Cardiac muscle cell (in vitro differentiated cells and primary cell): Measurements from ENCODE around the gene SCAND1. TPM values are rescaled to one million over a fixed set of nuclear protein-coding genes. Genes with fewer than 3 reads are reported as not detected.
"Not testable (repeated sequence)": the region's sequence is repeated elsewhere in the genome, so short reads cannot be mapped to it uniquely, and the experiment has no call there.

Source experiments
- DNase-seq, 2 donors: peaks; one replicate each; pipeline versions ENCODE4 v3.0.0 to v3.0.0-alpha.2; 2010 to 2017; ENCODE audit warnings: low read depth in 1 of 2, low spot score in 1 of 2
- H3K27ac ChIP-seq: fragments of 200-600 bp; sonication (generic); 2 replicates; pipeline ENCODE4 v1.5.1; 2016
- H3K27me3 ChIP-seq: fragments of 200-600 bp; sonication (generic); 2 replicates; pipeline ENCODE4 v1.6.0; 2016; ENCODE audit warnings: control low read depth
- H3K36me3 ChIP-seq: fragments of 200-600 bp; sonication (generic); 2 replicates; pipeline ENCODE4 v1.5.1; 2016; ENCODE audit warnings: control low read depth
- H3K4me1 ChIP-seq: fragments of 200-600 bp; sonication (generic); 2 replicates; pipeline ENCODE4 v1.8.1; 2017; ENCODE audit warnings: low read depth, mild to moderate bottlenecking, mixed run types
- H3K4me3 ChIP-seq: fragments of 200-600 bp; sonication (generic); 2 replicates; pipeline ENCODE4 v1.5.1; 2016; ENCODE audit warnings: mild to moderate bottlenecking
- H3K9me3 ChIP-seq: fragments of 200-600 bp; sonication (generic); 2 replicates; pipeline ENCODE4 v1.5.1; 2017; ENCODE audit warnings: low read depth, mild to moderate bottlenecking, control low read depth
- polyA plus RNA-seq: library from polyadenylated mRNA; unstranded; fragments of >200 nt; fragmentation: Nextera tagmentation; extraction: Ambion mirVana; gene quantifications from 2 replicates; pipeline ENCODE4 v1.2.1, GENCODE V29; 2016
- total RNA-seq: library from RNA; depleted of rRNA; stranded (reverse); fragments of >200 nt; gene quantifications from 2 replicates; pipeline ENCODE4 v1.2.3, GENCODE V29; 2016
- TF ChIP-seq, protein P1 (sequence below): IDR thresholded peaks from 2 replicates; pipeline ENCODE4 v1.5.1; 2012; ENCODE audit warnings: low read depth, mild to moderate bottlenecking, low read length

The SCAND1 gene
- total RNA-seq = 138 and 197 TPM in 2 replicates
- 201 and 218 TPM in 2 replicates for polyA plus RNA-seq

DNA sequence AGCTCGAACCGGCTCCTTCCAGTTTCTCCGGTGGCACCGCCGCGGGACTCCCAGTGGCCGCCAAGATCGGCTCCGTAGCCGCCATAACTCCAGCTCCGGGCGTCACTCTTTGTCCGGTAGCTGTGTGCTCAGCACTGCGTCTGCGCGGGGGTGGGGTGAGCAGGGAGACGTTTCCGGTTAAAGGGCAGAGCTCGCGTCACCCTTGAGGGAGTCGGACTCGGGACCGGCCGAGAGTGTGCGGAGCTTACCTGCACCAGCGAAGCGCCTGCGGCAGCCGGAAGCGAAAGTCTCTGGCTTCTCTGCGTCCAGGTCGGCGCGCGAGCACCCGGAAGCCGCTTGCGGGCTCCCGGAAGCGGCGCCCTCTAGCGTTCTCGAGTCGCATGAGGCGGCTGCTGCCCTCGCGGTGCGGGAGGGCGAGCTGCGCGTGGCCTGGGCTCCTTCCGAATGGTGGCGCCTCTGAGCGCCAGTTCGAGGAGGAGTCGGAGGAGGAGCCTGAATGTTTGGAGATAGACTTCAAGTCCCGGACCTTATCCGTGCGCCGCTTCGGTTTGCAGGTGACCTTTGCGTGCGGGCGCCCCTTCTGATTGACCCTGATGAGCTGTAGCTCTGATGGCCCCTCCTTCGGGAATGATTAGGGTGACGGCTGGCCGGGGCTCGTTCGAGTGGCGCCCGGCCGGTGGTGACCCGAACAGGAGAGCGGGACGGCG is at the start of gene SCAND1:
Gene SCAND1 (minus strand): TSS at position 303 of the 707 bp plus-strand sequence. CDS start 218 bp downstream, at position 85.
- DNase-seq = peak; percentile 97 to 98
- Histone ChIP-seq H3K27me3 (no peaks in the 10 kb centered on the region), H3K4me1 (peaks cover 16% of the 10 kb centered on the region), H3K36me3 (no peaks in the 10 kb centered on the region), H3K4me3 (peak within 1 kb of the TSS; percentile 83), H3K27ac (peak within 1 kb of the TSS; percentile 99), H3K9me3 (no peaks in the 10 kb centered on the region)
- TF ChIP-seq, protein P1, sequence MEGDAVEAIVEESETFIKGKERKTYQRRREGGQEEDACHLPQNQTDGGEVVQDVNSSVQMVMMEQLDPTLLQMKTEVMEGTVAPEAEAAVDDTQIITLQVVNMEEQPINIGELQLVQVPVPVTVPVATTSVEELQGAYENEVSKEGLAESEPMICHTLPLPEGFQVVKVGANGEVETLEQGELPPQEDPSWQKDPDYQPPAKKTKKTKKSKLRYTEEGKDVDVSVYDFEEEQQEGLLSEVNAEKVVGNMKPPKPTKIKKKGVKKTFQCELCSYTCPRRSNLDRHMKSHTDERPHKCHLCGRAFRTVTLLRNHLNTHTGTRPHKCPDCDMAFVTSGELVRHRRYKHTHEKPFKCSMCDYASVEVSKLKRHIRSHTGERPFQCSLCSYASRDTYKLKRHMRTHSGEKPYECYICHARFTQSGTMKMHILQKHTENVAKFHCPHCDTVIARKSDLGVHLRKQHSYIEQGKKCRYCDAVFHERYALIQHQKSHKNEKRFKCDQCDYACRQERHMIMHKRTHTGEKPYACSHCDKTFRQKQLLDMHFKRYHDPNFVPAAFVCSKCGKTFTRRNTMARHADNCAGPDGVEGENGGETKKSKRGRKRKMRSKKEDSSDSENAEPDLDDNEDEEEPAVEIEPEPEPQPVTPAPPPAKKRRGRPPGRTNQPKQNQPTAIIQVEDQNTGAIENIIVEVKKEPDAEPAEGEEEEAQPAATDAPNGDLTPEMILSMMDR = peak; percentile 98

DNA sequence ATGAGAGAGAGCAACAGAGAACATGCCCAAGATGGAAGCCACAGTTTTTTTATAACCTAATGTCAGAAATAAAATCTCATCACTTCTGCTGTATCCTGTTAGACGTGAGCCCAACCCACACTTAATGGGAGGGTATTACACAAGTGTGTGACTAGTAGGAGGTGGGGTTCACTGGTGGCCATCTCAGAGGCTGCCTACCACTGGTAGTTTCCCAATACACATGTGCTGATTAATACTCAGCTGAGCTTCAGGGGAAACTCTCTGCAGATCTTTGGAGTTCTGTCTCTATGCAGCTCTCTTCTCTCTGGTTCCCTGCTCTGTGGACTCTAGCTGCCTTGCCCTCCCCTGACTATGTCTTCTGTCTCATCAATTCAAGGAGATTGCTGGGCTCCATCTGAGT is 49.7 kb upstream of the SCAND1 start:
- TF ChIP-seq, protein P1 = no peak
- peaks cover 8% of the 10 kb centered on the region for H3K4me1 ChIP-seq
- no peaks in the 10 kb centered on the region for H3K27me3 ChIP-seq
- H3K36me3 ChIP-seq = no peaks in the 10 kb centered on the region
- H3K27ac ChIP-seq = no peak overlapping the region
- no peak overlapping the region for H3K4me3 ChIP-seq
- peaks cover 2% of the 10 kb centered on the region for H3K9me3 ChIP-seq
- peak in 1 of 2 donors; percentile 18 for DNase-seq

DNA sequence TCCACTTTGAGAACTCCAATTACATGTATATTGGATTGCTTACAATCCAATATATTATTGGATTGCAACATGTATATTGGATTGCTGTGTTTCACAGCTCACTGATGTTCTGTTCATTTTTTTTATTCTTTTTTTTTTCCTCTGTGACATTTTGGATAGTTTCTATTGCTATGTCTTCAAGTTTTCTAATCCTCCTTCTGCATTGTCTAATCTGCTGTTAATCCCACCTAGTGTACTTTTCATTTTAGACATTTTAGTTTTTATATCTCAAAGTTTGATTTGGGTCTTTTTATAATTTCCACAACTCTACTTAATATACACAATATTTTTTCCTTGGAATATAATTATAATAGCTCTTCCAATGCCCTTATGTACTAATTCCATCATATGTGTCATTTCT is 48.6 kb upstream of the SCAND1 start:
- no peaks in the 10 kb centered on the region for H3K27me3 ChIP-seq
- no peak overlapping the region for H3K4me3 ChIP-seq
- peaks cover 2% of the 10 kb centered on the region for H3K4me1 ChIP-seq

DNA sequence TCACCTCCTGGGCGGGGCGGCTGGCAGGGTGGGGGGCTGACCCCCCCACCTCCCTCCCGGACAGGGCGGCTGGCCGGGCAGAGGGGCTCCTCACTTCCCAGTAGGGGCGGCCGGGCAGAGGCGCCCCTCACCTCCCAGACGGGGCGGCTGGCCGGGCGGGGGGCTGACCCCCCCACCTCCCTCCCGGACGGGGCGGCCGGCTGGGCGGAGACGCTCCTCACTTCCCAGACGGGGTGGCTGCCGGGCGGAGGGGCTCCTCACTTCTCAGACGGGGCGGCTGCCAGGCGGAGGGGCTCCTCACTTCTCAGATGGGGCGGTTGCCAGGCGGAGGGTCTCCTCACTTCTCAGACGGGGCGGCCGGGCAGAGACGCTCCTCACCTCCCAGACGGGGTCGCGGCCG is 47.0 kb upstream of the SCAND1 start:
- H3K27me3 ChIP-seq, H3K9me3 ChIP-seq, H3K36me3 ChIP-seq, H3K4me3 ChIP-seq, H3K27ac ChIP-seq, DNase-seq, H3K4me1 ChIP-seq: not testable (repeated sequence)

More for the DNA sequence above, 48.6 kb upstream of the SCAND1 start:
- Histone ChIP-seq H3K9me3 (peaks cover 2% of the 10 kb centered on the region), H3K27ac (no peak overlapping the region), H3K36me3 (no peaks in the 10 kb centered on the region)
- TF ChIP-seq, protein P1 = no peak
- no peak for DNase-seq

DNA sequence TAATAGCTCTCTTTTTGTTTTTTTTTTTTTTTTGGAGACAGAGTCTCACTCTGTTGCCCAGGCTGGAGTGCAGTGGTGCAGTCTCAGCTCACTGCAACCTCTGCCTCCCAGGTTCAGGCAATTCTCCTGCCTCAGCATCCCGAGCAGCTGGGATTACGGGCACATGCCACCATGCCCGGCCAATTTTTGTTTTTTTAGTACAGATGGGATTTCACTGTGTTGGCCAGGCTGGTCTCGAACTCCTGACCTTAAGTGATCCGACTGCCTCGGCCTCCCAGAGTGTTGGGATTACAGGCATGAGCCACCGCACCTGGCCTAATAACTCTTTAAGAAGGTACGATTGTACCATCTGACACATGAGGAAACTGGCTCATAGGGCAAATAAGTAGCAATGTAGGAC is 42.2 kb upstream of the SCAND1 start:
- not testable (repeated sequence) for H3K36me3 ChIP-seq, H3K27ac ChIP-seq, H3K9me3 ChIP-seq, H3K27me3 ChIP-seq, DNase-seq, H3K4me3 ChIP-seq
- peaks cover 11% of the 10 kb centered on the region for H3K4me1 ChIP-seq

DNA sequence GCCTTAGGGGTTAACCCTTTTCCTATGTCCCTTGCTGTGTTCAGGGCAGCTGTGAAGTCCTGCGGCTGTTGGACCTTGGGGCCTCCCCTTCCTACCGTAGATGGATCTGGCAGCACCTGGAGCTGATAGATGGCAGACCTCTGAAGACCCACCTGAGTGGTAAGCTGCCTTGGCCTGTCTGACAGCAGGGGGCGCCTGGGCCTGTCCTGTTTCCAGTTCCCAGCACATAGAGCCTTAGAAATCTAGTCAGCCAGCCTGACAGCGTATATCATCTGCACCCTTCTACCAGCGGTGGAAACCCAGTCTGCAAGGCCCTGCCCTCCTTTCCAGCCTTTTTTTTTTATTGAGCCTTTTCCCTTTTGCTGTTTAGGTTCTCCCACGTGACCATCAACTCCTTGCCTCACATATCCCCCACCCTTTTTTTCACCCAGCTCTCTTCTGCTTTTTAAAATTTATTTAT is 40.7 kb upstream of the SCAND1 start:
- Histone ChIP-seq H3K27ac (no peak overlapping the region), H3K36me3 (no peaks in the 10 kb centered on the region), H3K9me3 (no peaks in the 10 kb centered on the region), H3K4me1 (peaks cover 11% of the 10 kb centered on the region), H3K4me3 (no peak overlapping the region), H3K27me3 (no peaks in the 10 kb centered on the region)
- peak; percentile 89 to 93 for DNase-seq
- TF ChIP-seq, protein P1 = peak; percentile 98
